HEK293 (cell line): ENCODE data around the gene ANTXR2.

Experiments used
- BCL11A ChIP-seq: fragments of 450-650 bp; formaldehyde crosslinking; IDR thresholded peaks from 2 replicates; pipeline ENCODE4 v1.5.1; 2016; ENCODE audit warnings: low read depth, missing biosample characterization, missing genetic modification characterization
- IKZF3 ChIP-seq: fragments of 450-650 bp; IDR thresholded peaks from 2 replicates; pipeline ENCODE4 v1.5.0; 2018; ENCODE audit warnings: missing biosample characterization, mild to moderate bottlenecking, missing genetic modification characterization, moderate library complexity
- KLF10 ChIP-seq: fragments of 450-650 bp; IDR thresholded peaks from 2 replicates; pipeline ENCODE4 v1.5.1; 2018; ENCODE audit warnings: missing biosample characterization, mild to moderate bottlenecking, missing genetic modification characterization
- KLF7 ChIP-seq: fragments of 450-650 bp; formaldehyde crosslinking; IDR thresholded peaks from 2 replicates; pipeline ENCODE4 v1.5.1; 2016; ENCODE audit warnings: missing biosample characterization, missing genetic modification characterization, borderline replicate concordance
- OSR2 ChIP-seq: fragments of 450-650 bp; formaldehyde crosslinking; IDR thresholded peaks from 2 replicates; pipeline ENCODE4 v1.5.1; 2016; ENCODE audit warnings: missing biosample characterization, missing genetic modification characterization
- SCRT2 ChIP-seq: fragments of 450-650 bp; formaldehyde crosslinking; IDR thresholded peaks from 2 replicates; pipeline ENCODE4 v1.5.1; 2016; ENCODE audit warnings: missing biosample characterization, missing genetic modification characterization
- ZBTB21 ChIP-seq: fragments of 450-650 bp; formaldehyde crosslinking; IDR thresholded peaks from 2 replicates; pipeline ENCODE4 v1.5.1; 2017; ENCODE audit warnings: missing biosample characterization, missing genetic modification characterization
- ZBTB8A ChIP-seq: fragments of 450-650 bp; formaldehyde crosslinking; IDR thresholded peaks from 2 replicates; pipeline ENCODE4 v1.5.1; 2016; ENCODE audit warnings: missing biosample characterization, missing genetic modification characterization
- ZFP41 ChIP-seq: fragments of 450-650 bp; formaldehyde crosslinking; IDR thresholded peaks from 2 replicates; pipeline ENCODE4 v1.5.1; 2016; ENCODE audit warnings: missing biosample characterization, missing genetic modification characterization, borderline replicate concordance
- ZNF175 ChIP-seq: fragments of 450-650 bp; formaldehyde crosslinking; IDR thresholded peaks from 2 replicates; pipeline ENCODE4 v1.5.1; 2016; ENCODE audit warnings: missing biosample characterization, missing genetic modification characterization
- ZNF404 ChIP-seq: fragments of 450-650 bp; formaldehyde crosslinking; IDR thresholded peaks from 2 replicates; pipeline ENCODE4 v1.5.1; 2017; ENCODE audit warnings: missing biosample characterization, missing genetic modification characterization
- ZNF473 ChIP-seq: fragments of 450-650 bp; formaldehyde crosslinking; IDR thresholded peaks from 2 replicates; pipeline ENCODE4 v1.5.1; 2017; ENCODE audit warnings: missing biosample characterization, missing genetic modification characterization
- ZNF585B ChIP-seq: fragments of 450-650 bp; formaldehyde crosslinking; IDR thresholded peaks from 2 replicates; pipeline ENCODE4 v1.5.1; 2016; ENCODE audit warnings: missing biosample characterization, missing genetic modification characterization
- ZNF626 ChIP-seq: fragments of 450-650 bp; sonication (Bioruptor Pico); formaldehyde crosslinking; IDR thresholded peaks from 2 replicates; pipeline ENCODE4 v1.5.1; 2018; ENCODE audit warnings: missing biosample characterization, missing genetic modification characterization, inconsistent platforms
- ZNF701 ChIP-seq: fragments of 450-650 bp; formaldehyde crosslinking; IDR thresholded peaks from 2 replicates; pipeline ENCODE4 v1.5.1; 2016; ENCODE audit warnings: missing biosample characterization, missing genetic modification characterization
- ZNF776 ChIP-seq: fragments of 450-650 bp; formaldehyde crosslinking; IDR thresholded peaks from 2 replicates; pipeline ENCODE4 v1.5.0; 2017; ENCODE audit warnings: missing biosample characterization, missing genetic modification characterization, borderline replicate concordance
- ZNF785 ChIP-seq: fragments of 450-650 bp; formaldehyde crosslinking; IDR thresholded peaks from 2 replicates; pipeline ENCODE4 v1.5.1; 2016; ENCODE audit warnings: missing biosample characterization, missing genetic modification characterization
- TF ChIP-seq, protein P1 (sequence below): fragments of 450-650 bp; formaldehyde crosslinking; IDR thresholded peaks from 2 replicates; pipeline ENCODE4 v1.5.1; 2016; ENCODE audit warnings: missing biosample characterization, missing genetic modification characterization
- TF ChIP-seq, protein P2 (sequence below): fragments of 450-650 bp; formaldehyde crosslinking; IDR thresholded peaks from 2 replicates; pipeline ENCODE4 v1.5.1; 2016; ENCODE audit warnings: missing biosample characterization, missing genetic modification characterization
- TF ChIP-seq, protein P3 (sequence below): fragments of 450-650 bp; formaldehyde crosslinking; IDR thresholded peaks from 2 replicates; pipeline ENCODE4 v1.5.1; 2016; ENCODE audit warnings: missing biosample characterization, missing genetic modification characterization
- TF ChIP-seq, protein P4 (sequence below): fragments of 450-650 bp; formaldehyde crosslinking; IDR thresholded peaks from 2 replicates; pipeline ENCODE4 v1.5.1; 2016; ENCODE audit warnings: missing biosample characterization, missing genetic modification characterization
- TF ChIP-seq, protein P5 (sequence below): fragments of 450-650 bp; formaldehyde crosslinking; IDR thresholded peaks from 2 replicates; pipeline ENCODE4 v1.5.1; 2016; ENCODE audit warnings: missing biosample characterization, missing genetic modification characterization
- TF ChIP-seq, protein P6 (sequence below): fragments of 450-650 bp; formaldehyde crosslinking; IDR thresholded peaks from 2 replicates; pipeline ENCODE4 v1.5.1; 2016; ENCODE audit warnings: missing biosample characterization, missing genetic modification characterization
- TF ChIP-seq, protein P7 (sequence below): IDR thresholded peaks from 2 replicates; pipeline ENCODE4 v1.6.1; 2011; ENCODE audit warnings: mild to moderate bottlenecking, low read depth, low read length, borderline replicate concordance

The ANTXR2 gene

DNA sequence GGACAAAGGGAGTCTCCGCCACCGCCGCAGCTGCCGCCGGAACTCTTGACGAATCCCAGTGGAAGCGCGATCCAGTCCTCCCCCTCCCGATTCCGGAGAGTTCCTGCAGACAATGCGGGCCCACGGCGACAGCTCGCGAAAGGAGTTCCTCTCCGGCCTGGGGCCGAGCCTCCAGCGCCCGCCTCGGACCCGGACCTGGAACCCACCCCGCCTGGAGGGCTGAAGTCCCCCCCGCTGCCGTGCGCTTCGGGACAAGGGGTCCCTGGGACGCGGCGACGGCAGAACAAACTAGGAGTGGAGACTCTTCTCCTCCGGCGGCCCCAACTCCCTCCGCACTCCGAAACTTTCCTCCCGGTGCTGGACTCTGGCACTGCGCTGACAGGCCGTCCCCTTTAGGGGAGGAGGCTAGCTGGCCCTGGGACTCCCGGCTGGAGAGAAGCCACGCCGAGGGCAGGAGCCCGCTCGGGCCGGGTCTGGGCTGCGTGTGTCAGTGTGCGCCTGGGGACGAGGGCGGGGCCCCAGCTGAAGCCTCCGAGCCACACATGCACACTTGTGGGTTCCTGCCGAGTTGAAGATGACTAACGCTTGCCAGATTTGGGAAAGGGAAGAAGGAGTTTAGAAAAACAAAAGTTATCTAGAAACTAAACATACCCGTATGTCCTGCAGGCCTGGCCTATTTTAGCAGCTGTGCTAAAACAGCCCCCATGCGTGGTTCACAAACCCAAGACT lies at the start of gene ANTXR2 (continued):
- TF ChIP-seq ZNF473 (tag by site-specific recombination) (no peak), ZNF175 (tag by site-specific recombination) (no peak), BCL11A (tag by site-specific recombination) (no peak), ZNF785 (no peak), KLF7 (tag by site-specific recombination) (no peak), ZFP41 (no peak), ZNF626 (tag by site-specific recombination) (no peak), IKZF3 (tag by site-specific recombination) (0 out of 2 replicates have a peak, but pooled peaks have one; percentile 16), OSR2 (tag by site-specific recombination) (no peak), ZNF585B (tag by site-specific recombination) (no peak), ZBTB21 (tag by site-specific recombination) (no peak), ZNF701 (no peak), KLF10 (tag by site-specific recombination) (no peak; the same call in 1 of the 2 replicates), ZNF776 (tag by site-specific recombination) (no peak), SCRT2 (tag by site-specific recombination) (peak; percentile 60), ZBTB8A (tag by site-specific recombination) (peak; percentile 24), ZNF404 (tag by site-specific recombination) (no peak)
- TF ChIP-seq, protein P1, sequence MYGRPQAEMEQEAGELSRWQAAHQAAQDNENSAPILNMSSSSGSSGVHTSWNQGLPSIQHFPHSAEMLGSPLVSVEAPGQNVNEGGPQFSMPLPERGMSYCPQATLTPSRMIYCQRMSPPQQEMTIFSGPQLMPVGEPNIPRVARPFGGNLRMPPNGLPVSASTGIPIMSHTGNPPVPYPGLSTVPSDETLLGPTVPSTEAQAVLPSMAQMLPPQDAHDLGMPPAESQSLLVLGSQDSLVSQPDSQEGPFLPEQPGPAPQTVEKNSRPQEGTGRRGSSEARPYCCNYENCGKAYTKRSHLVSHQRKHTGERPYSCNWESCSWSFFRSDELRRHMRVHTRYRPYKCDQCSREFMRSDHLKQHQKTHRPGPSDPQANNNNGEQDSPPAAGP, result no peak; the same call in 1 of the 2 replicates
- TF ChIP-seq, protein P2, sequence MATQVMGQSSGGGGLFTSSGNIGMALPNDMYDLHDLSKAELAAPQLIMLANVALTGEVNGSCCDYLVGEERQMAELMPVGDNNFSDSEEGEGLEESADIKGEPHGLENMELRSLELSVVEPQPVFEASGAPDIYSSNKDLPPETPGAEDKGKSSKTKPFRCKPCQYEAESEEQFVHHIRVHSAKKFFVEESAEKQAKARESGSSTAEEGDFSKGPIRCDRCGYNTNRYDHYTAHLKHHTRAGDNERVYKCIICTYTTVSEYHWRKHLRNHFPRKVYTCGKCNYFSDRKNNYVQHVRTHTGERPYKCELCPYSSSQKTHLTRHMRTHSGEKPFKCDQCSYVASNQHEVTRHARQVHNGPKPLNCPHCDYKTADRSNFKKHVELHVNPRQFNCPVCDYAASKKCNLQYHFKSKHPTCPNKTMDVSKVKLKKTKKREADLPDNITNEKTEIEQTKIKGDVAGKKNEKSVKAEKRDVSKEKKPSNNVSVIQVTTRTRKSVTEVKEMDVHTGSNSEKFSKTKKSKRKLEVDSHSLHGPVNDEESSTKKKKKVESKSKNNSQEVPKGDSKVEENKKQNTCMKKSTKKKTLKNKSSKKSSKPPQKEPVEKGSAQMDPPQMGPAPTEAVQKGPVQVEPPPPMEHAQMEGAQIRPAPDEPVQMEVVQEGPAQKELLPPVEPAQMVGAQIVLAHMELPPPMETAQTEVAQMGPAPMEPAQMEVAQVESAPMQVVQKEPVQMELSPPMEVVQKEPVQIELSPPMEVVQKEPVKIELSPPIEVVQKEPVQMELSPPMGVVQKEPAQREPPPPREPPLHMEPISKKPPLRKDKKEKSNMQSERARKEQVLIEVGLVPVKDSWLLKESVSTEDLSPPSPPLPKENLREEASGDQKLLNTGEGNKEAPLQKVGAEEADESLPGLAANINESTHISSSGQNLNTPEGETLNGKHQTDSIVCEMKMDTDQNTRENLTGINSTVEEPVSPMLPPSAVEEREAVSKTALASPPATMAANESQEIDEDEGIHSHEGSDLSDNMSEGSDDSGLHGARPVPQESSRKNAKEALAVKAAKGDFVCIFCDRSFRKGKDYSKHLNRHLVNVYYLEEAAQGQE (tag by site-specific recombination), result no peak
- TF ChIP-seq, protein P3, sequence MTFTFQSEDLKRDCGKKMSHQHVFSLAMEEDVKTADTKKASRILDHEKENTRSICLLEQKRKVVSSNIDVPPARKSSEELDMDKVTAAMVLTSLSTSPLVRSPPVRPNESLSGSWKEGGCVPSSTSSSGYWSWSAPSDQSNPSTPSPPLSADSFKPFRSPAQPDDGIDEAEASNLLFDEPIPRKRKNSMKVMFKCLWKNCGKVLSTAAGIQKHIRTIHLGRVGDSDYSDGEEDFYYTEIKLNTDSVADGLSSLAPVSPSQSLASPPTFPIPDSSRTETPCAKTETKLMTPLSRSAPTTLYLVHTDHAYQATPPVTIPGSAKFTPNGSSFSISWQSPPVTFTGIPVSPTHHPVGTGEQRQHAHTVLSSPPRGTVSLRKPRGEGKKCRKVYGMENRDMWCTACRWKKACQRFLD (tag by site-specific recombination), result no peak
- TF ChIP-seq, protein P4, sequence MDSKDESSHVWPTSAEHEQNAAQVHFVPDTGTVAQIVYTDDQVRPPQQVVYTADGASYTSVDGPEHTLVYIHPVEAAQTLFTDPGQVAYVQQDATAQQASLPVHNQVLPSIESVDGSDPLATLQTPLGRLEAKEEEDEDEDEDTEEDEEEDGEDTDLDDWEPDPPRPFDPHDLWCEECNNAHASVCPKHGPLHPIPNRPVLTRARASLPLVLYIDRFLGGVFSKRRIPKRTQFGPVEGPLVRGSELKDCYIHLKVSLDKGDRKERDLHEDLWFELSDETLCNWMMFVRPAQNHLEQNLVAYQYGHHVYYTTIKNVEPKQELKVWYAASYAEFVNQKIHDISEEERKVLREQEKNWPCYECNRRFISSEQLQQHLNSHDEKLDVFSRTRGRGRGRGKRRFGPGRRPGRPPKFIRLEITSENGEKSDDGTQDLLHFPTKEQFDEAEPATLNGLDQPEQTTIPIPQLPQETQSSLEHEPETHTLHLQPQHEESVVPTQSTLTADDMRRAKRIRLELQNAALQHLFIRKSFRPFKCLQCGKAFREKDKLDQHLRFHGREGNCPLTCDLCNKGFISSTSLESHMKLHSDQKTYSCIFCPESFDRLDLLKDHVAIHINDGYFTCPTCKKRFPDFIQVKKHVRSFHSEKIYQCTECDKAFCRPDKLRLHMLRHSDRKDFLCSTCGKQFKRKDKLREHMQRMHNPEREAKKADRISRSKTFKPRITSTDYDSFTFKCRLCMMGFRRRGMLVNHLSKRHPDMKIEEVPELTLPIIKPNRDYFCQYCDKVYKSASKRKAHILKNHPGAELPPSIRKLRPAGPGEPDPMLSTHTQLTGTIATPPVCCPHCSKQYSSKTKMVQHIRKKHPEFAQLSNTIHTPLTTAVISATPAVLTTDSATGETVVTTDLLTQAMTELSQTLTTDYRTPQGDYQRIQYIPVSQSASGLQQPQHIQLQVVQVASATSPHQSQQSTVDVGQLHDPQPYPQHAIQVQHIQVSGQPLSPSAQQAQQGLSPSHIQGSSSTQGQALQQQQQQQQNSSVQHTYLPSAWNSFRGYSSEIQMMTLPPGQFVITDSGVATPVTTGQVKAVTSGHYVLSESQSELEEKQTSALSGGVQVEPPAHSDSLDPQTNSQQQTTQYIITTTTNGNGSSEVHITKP (tag by site-specific recombination), result peak; percentile 44
- TF ChIP-seq, protein P5, sequence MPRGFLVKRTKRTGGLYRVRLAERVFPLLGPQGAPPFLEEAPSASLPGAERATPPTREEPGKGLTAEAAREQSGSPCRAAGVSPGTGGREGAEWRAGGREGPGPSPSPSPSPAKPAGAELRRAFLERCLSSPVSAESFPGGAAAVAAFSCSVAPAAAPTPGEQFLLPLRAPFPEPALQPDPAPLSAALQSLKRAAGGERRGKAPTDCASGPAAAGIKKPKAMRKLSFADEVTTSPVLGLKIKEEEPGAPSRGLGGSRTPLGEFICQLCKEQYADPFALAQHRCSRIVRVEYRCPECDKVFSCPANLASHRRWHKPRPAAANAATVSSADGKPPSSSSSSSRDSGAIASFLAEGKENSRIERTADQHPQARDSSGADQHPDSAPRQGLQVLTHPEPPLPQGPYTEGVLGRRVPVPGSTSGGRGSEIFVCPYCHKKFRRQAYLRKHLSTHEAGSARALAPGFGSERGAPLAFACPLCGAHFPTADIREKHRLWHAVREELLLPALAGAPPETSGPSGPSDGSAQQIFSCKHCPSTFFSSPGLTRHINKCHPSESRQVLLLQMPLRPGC (tag by site-specific recombination), result no peak
- TF ChIP-seq, protein P6, sequence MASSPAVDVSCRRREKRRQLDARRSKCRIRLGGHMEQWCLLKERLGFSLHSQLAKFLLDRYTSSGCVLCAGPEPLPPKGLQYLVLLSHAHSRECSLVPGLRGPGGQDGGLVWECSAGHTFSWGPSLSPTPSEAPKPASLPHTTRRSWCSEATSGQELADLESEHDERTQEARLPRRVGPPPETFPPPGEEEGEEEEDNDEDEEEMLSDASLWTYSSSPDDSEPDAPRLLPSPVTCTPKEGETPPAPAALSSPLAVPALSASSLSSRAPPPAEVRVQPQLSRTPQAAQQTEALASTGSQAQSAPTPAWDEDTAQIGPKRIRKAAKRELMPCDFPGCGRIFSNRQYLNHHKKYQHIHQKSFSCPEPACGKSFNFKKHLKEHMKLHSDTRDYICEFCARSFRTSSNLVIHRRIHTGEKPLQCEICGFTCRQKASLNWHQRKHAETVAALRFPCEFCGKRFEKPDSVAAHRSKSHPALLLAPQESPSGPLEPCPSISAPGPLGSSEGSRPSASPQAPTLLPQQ, result 0 out of 2 replicates have a peak, but pooled peaks have one; percentile 21
- TF ChIP-seq, protein P7, sequence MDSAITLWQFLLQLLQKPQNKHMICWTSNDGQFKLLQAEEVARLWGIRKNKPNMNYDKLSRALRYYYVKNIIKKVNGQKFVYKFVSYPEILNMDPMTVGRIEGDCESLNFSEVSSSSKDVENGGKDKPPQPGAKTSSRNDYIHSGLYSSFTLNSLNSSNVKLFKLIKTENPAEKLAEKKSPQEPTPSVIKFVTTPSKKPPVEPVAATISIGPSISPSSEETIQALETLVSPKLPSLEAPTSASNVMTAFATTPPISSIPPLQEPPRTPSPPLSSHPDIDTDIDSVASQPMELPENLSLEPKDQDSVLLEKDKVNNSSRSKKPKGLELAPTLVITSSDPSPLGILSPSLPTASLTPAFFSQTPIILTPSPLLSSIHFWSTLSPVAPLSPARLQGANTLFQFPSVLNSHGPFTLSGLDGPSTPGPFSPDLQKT, result no peak
